Neural progenitor cell (in vitro differentiated cells): ENCODE results near the gene TMUB1. TPM values are rescaled to one million over a fixed set of nuclear protein-coding genes. Genes with fewer than 3 reads are reported as not detected.
A peak's percentile ranks its signal among the peaks of the same experiment; 100 is the strongest.

Experiments used
- DNase-seq: peaks from one replicate; pipeline ENCODE4 v3.0.0-alpha.2; 2016; ENCODE audit warnings: low spot score
- H2AFZ ChIP-seq: fragments of 200-600 bp; sonication (generic); replicated peaks from 2 replicates; pipeline ENCODE4 v1.6.1; 2016; ENCODE audit warnings: antibody characterized with exemption
- H3F3A ChIP-seq: fragments of 200-600 bp; sonication (generic); 2 replicates; pipeline ENCODE4 v1.6.1; 2016; ENCODE audit warnings: antibody characterized with exemption, low read depth
- H3K27ac ChIP-seq: fragments of 200-600 bp; sonication (generic); 2 replicates; pipeline ENCODE4 v1.5.1; 2016; ENCODE audit warnings: mild to moderate bottlenecking
- H3K27me3 ChIP-seq: fragments of 200-600 bp; sonication (generic); 2 replicates; pipeline ENCODE4 v1.6.1; 2016; ENCODE audit warnings: mild to moderate bottlenecking, moderate library complexity
- H3K36me3 ChIP-seq: fragments of 200-600 bp; sonication (generic); 2 replicates; pipeline ENCODE4 v1.5.1; 2016
- H3K4me1 ChIP-seq: fragments of 200-600 bp; sonication (generic); 2 replicates; pipeline ENCODE4 v1.6.1; 2016; ENCODE audit warnings: mixed run types
- H3K4me2 ChIP-seq: fragments of 200-600 bp; sonication (generic); 2 replicates; pipeline ENCODE4 v1.6.1; 2016
- H3K4me3 ChIP-seq: fragments of 200-600 bp; sonication (generic); 2 replicates; pipeline ENCODE4 v1.5.1; 2016
- H3K79me2 ChIP-seq: fragments of 200-600 bp; sonication (generic); 2 replicates; pipeline ENCODE4 v1.6.1; 2016; ENCODE audit warnings: low read depth
- H3K9ac ChIP-seq: fragments of 200-600 bp; sonication (generic); 2 replicates; pipeline ENCODE4 v1.6.1; 2016
- H3K9me3 ChIP-seq: fragments of 200-600 bp; sonication (generic); 2 replicates; pipeline ENCODE4 v1.5.1; 2016; ENCODE audit warnings: low read depth
- H4K20me1 ChIP-seq: fragments of 200-600 bp; sonication (generic); 2 replicates; pipeline ENCODE4 v1.6.1; 2016; ENCODE audit warnings: low read depth
- H3K27ac Mint-ChIP-seq: 3 replicates; pipeline ENCODE4 v1.8.0; 2021; ENCODE audit warnings: mixed read lengths
- H3K27me3 Mint-ChIP-seq: 2 replicates; pipeline ENCODE4 v1.8.0; 2022; ENCODE audit warnings: low read depth, mild to moderate bottlenecking, inconsistent platforms, moderate library complexity, mixed read lengths; ENCODE audit not compliant: insufficient read depth
- H3K36me3 Mint-ChIP-seq: 3 replicates; pipeline ENCODE4 v1.8.0; 2021; ENCODE audit warnings: mixed read lengths
- H3K4me1 Mint-ChIP-seq: 3 replicates; pipeline ENCODE4 v1.8.0; 2021; ENCODE audit warnings: mixed read lengths
- H3K4me3 Mint-ChIP-seq: 3 replicates; pipeline ENCODE4 v1.8.0; 2021; ENCODE audit warnings: mild to moderate bottlenecking, moderate library complexity, mixed read lengths
- H3K9me3 Mint-ChIP-seq: 3 replicates; pipeline ENCODE4 v1.8.0; 2020; ENCODE audit warnings: mixed read lengths
- CTCF ChIP-seq: fragments of 200-600 bp; sonication (generic); IDR thresholded peaks from 2 replicates; pipeline ENCODE4 v1.5.1; 2017; ENCODE audit warnings: antibody characterized with exemption, mild to moderate bottlenecking
- EZH2 ChIP-seq: fragments of 200-600 bp; sonication (generic); IDR thresholded peaks from 2 replicates; pipeline ENCODE4 v1.6.1; 2017; ENCODE audit warnings: antibody characterized with exemption, mild to moderate bottlenecking, moderate library complexity
- EZH2phosphoT487 ChIP-seq: fragments of 200-600 bp; sonication (generic); IDR thresholded peaks from 2 replicates; pipeline ENCODE4 v1.6.1; 2017; ENCODE audit warnings: antibody characterized with exemption
- total RNA-seq: library from RNA; depleted of rRNA; stranded (reverse); fragments of >200 nt; gene quantifications from 2 replicates; pipeline ENCODE4 v1.2.3, GENCODE V29; 2015; ENCODE audit warnings: low replicate concordance

The TMUB1 gene
- total RNA-seq, 1 donor from 2014 or later: 6.0 TPM

GRCh38 chr7:151120896-151121295 is 37.6 kb upstream of the TMUB1 start:
- Histone ChIP-seq H3K79me2 (peaks cover 14% of the 10 kb centered on the region), H3K27me3 (peaks cover 5% of the 10 kb centered on the region), H3K9ac (no peak overlapping the region), H3K4me1 (peaks cover 4% of the 10 kb centered on the region), H3K4me3 (no peak overlapping the region), H3F3A (peaks cover 29% of the 10 kb centered on the region), H3K9me3 (no peaks in the 10 kb centered on the region), H2AFZ (no peak overlapping the region), H3K36me3 (no peaks in the 10 kb centered on the region), H3K27ac (no peak overlapping the region), H3K4me2 (no peak overlapping the region), H4K20me1 (peaks cover 79% of the 10 kb centered on the region)
- H3K27ac Mint-ChIP-seq: no peak overlapping the region
- TF ChIP-seq EZH2 (no peak), CTCF (no peak), EZH2phosphoT487 (no peak)
- H3K4me1 Mint-ChIP-seq: peaks cover 26% of the 10 kb centered on the region
- peaks cover 21% of the 10 kb centered on the region for H3K36me3 Mint-ChIP-seq
- peaks cover 6% of the 10 kb centered on the region for H3K27me3 Mint-ChIP-seq
- no peak for DNase-seq
- peak overlapping the region; percentile 41 for H3K4me3 Mint-ChIP-seq
- no peaks in the 10 kb centered on the region for H3K9me3 Mint-ChIP-seq

- H3K36me3 ChIP-seq: no peaks in the 10 kb centered on the region
- no peaks in the 10 kb centered on the region for H3K9me3 ChIP-seq
- peaks cover 21% of the 10 kb centered on the region for H3K36me3 Mint-ChIP-seq
- H3K4me2 ChIP-seq: no peak overlapping the region
- no peak overlapping the region for H3K4me3 ChIP-seq
- peaks cover 23% of the 10 kb centered on the region for H3F3A ChIP-seq
- no peak overlapping the region for H3K27ac Mint-ChIP-seq
- H3K4me3 Mint-ChIP-seq: no peak overlapping the region
- H3K9ac ChIP-seq: no peak overlapping the region
- TF ChIP-seq CTCF (no peak), EZH2phosphoT487 (no peak), EZH2 (no peak)
- DNase-seq: no peak
- peaks cover 10% of the 10 kb centered on the region for H3K27me3 ChIP-seq
- peaks cover 75% of the 10 kb centered on the region for H4K20me1 ChIP-seq
- no peaks in the 10 kb centered on the region for H3K9me3 Mint-ChIP-seq
- H3K27ac ChIP-seq: no peak overlapping the region
- peaks cover 21% of the 10 kb centered on the region for H3K4me1 Mint-ChIP-seq
- no peak overlapping the region for H2AFZ ChIP-seq
- peaks cover 19% of the 10 kb centered on the region for H3K79me2 ChIP-seq
- peaks cover 8% of the 10 kb centered on the region for H3K4me1 ChIP-seq
- H3K27me3 Mint-ChIP-seq: peaks cover 4% of the 10 kb centered on the region
Measured at GRCh38 chr7:151119902-151120301, 36.6 kb upstream of the TMUB1 start.

GRCh38 chr7:151119055-151119415 is 35.7 kb upstream of the TMUB1 start:
- Mint-ChIP-seq H3K27me3 (peaks cover 2% of the 10 kb centered on the region), H3K4me3 (no peak overlapping the region), H3K36me3 (peaks cover 15% of the 10 kb centered on the region), H3K4me1 (peaks cover 18% of the 10 kb centered on the region), H3K27ac (no peak overlapping the region), H3K9me3 (no peaks in the 10 kb centered on the region)
- H3K36me3 ChIP-seq: no peaks in the 10 kb centered on the region
- no peak for DNase-seq
- no peak overlapping the region for H3K9ac ChIP-seq
- H3K79me2 ChIP-seq: peaks cover 24% of the 10 kb centered on the region
- H2AFZ ChIP-seq: no peak overlapping the region
- H4K20me1 ChIP-seq: peaks cover 72% of the 10 kb centered on the region
- no peak for TF ChIP-seq EZH2phosphoT487
- TF ChIP-seq CTCF: no peak
- no peak for TF ChIP-seq EZH2
- H3K27me3 ChIP-seq: peaks cover 15% of the 10 kb centered on the region
- peaks cover 12% of the 10 kb centered on the region for H3K4me1 ChIP-seq
- H3K27ac ChIP-seq: no peak overlapping the region
- no peak overlapping the region for H3K4me3 ChIP-seq
- H3K9me3 ChIP-seq: no peaks in the 10 kb centered on the region
- H3K4me2 ChIP-seq: no peak overlapping the region
- peaks cover 19% of the 10 kb centered on the region for H3F3A ChIP-seq
